HepG2 (cell line): ENCODE measurements around the gene SYNJ2. TPM values are rescaled to one million over a fixed set of nuclear protein-coding genes. Genes with fewer than 3 reads are reported as not detected.

Experiments
- ATF7-NPFF ChIP-seq: sonication (generic); formaldehyde crosslinking; IDR thresholded peaks from 2 replicates; pipeline ENCODE4 v1.8.1; 2023; ENCODE audit warnings: mild to moderate bottlenecking, low read depth, missing genetic modification reagents, moderate library complexity
- CENPX ChIP-seq: sonication (generic); formaldehyde crosslinking; IDR thresholded peaks from 2 replicates; pipeline ENCODE4 v1.9.0; 2021; ENCODE audit warnings: mild to moderate bottlenecking, missing genetic modification reagents, moderate library complexity
- DNMT1 ChIP-seq: sonication (generic); formaldehyde crosslinking; IDR thresholded peaks from 2 replicates; pipeline ENCODE4 v1.5.1; 2020; ENCODE audit warnings: mild to moderate bottlenecking, missing genetic modification reagents
- HDAC2 ChIP-seq: sonication (generic); formaldehyde crosslinking; IDR thresholded peaks from 2 replicates; pipeline ENCODE4 v1.4.0; 2020; ENCODE audit warnings: missing genetic modification reagents
- HNF4A ChIP-seq: sonication (generic); formaldehyde crosslinking; IDR thresholded peaks from 2 replicates; pipeline ENCODE4 v1.4.0; 2020; ENCODE audit warnings: missing genetic modification reagents
- IKZF1 ChIP-seq: fragments of 450-650 bp; IDR thresholded peaks from 2 replicates; pipeline ENCODE4 v1.7.1; 2016
- KDM5B ChIP-seq: sonication (generic); formaldehyde crosslinking; IDR thresholded peaks from 2 replicates; pipeline ENCODE4 v1.4.0; 2020; ENCODE audit warnings: missing genetic modification reagents, mild to moderate bottlenecking, borderline replicate concordance
- MAX ChIP-seq: IDR thresholded peaks from 2 replicates; pipeline ENCODE4 v1.6.1; 2012; ENCODE audit warnings: inconsistent platforms
- NONO ChIP-seq, 2 experiments: fragments of 450-650 bp in 1 of 2; sonication (generic) in 1 of 2; formaldehyde crosslinking in 1 of 2; IDR thresholded peaks in 1 of 2; conservative IDR thresholded peaks in 1 of 2; 2 replicates each; pipeline versions ENCODE4 v1.6.1 to v1.8.0; 2017 to 2022; ENCODE audit warnings: mild to moderate bottlenecking in 1 of 2, missing genetic modification reagents in 1 of 2, moderate library complexity in 1 of 2
- XRCC5 ChIP-seq: fragments of 200-400 bp; formaldehyde crosslinking; optimal IDR thresholded peaks from 2 replicates; pipeline ENCODE3; 2017; ENCODE audit warnings: mild to moderate bottlenecking, low read length
- ZBTB4 ChIP-seq: sonication (generic); formaldehyde crosslinking; IDR thresholded peaks from 2 replicates; pipeline ENCODE4 v1.4.0; 2020; ENCODE audit warnings: missing genetic modification reagents, mild to moderate bottlenecking, borderline replicate concordance
- ZFP90 ChIP-seq: sonication (generic); formaldehyde crosslinking; IDR thresholded peaks from 2 replicates; pipeline ENCODE4 v1.8.0; 2022; ENCODE audit warnings: missing genetic modification reagents, mild to moderate bottlenecking, inconsistent platforms, borderline replicate concordance
- ZFX ChIP-seq: sonication (generic); formaldehyde crosslinking; IDR thresholded peaks from 2 replicates; pipeline ENCODE4 v1.4.0; 2020; ENCODE audit warnings: mild to moderate bottlenecking, low read depth, missing genetic modification reagents, moderate library complexity
- ZNF280B ChIP-seq: sonication (generic); formaldehyde crosslinking; IDR thresholded peaks from 2 replicates; pipeline ENCODE4 v1.5.0; 2020; ENCODE audit warnings: missing genetic modification reagents, mild to moderate bottlenecking, borderline replicate concordance
- ZNF609 ChIP-seq: sonication (generic); formaldehyde crosslinking; IDR thresholded peaks from 2 replicates; pipeline ENCODE4 v1.4.0; 2020; ENCODE audit warnings: mild to moderate bottlenecking, missing genetic modification reagents, borderline replicate concordance
- ZNF709 ChIP-seq: sonication (generic); formaldehyde crosslinking; IDR thresholded peaks from 2 replicates; pipeline ENCODE4 v1.5.0; 2020; ENCODE audit warnings: mild to moderate bottlenecking, missing genetic modification reagents
- ZNF749 ChIP-seq: sonication (generic); formaldehyde crosslinking; IDR thresholded peaks from 2 replicates; pipeline ENCODE4 v1.8.0; 2022; ENCODE audit warnings: mild to moderate bottlenecking, missing genetic modification reagents, moderate library complexity, borderline replicate concordance
- ZNF839 ChIP-seq: sonication (generic); formaldehyde crosslinking; IDR thresholded peaks from 2 replicates; pipeline ENCODE4 v1.4.0; 2020; ENCODE audit warnings: missing genetic modification reagents, mild to moderate bottlenecking, borderline replicate concordance
- polyA plus RNA-seq, 8 experiments: library from polyadenylated mRNA; depleted of rRNA in 3 of 8; stranded (reverse) in 7 of 8; unstranded in 1 of 8; fragments of >200 nt; fragmentation: Illumina TruSeq in 4 of 8; extraction: Trizol in 4 of 8; gene quantifications; 2 replicates each; pipeline versions ENCODE4 v1.2.1 to v1.2.3, GENCODE V29; 2011 to 2016; ENCODE audit warnings: low read depth in 4 of 8, missing spikeins in 1 of 8, mixed read lengths in 1 of 8; ENCODE audit not compliant: insufficient read depth in 1 of 8
- total RNA-seq, 5 experiments: library from RNA; depleted of rRNA; stranded (reverse); fragments of >200 nt; fragmentation: Illumina TruSeq; extraction: Trizol; gene quantifications; 2 replicates each; pipeline ENCODE4 v1.2.3, GENCODE V29; 2016; ENCODE audit warnings: low read depth in 1 of 5

The SYNJ2 gene
- total and polyA plus RNA-seq, 2 of the 13 experiments (the other 11 are each of a cell fraction or from before 2014, with no cell fraction given): 39.1 to 57.6 TPM

- TF ChIP-seq ZNF609 (0 out of 2 replicates have a peak, but pooled peaks have one; percentile 31), ZNF839 (CRISPR knock-in tag) (peak; percentile 45; the same call in 1 of the 2 replicates), NONO (IDR thresholded peaks at IDR 0.05) (no peak), NONO (CRISPR knock-in tag; conservative IDR thresholded peaks at IDR 0.05) (peak; percentile 76; the same call in 1 of the 2 replicates), ZBTB4 (CRISPR knock-in tag) (peak; percentile 92; the same call in 1 of the 2 replicates), HDAC2 (no peak), MAX (peak; percentile 44; the same call in 1 of the 2 replicates), ZFX (CRISPR knock-in tag) (0 out of 2 replicates have a peak, but pooled peaks have one; percentile 38), CENPX (CRISPR knock-in tag) (no peak), DNMT1 (peak; percentile 50; the same call in 1 of the 2 replicates), KDM5B (CRISPR knock-in tag) (0 out of 2 replicates have a peak, but pooled peaks have one; percentile 27), IKZF1 (no peak), ATF7-NPFF (CRISPR knock-in tag) (no peak), HNF4A (CRISPR knock-in tag) (0 out of 2 replicates have a peak, but pooled peaks have one; percentile 1), ZNF280B (CRISPR knock-in tag) (peak; percentile 51; the same call in 1 of the 2 replicates), XRCC5 (peak; percentile 38), ZNF749 (CRISPR knock-in tag) (0 out of 2 replicates have a peak, but pooled peaks have one; percentile 16), ZFP90 (CRISPR knock-in tag) (no peak), ZNF709 (CRISPR knock-in tag) (no peak)
Observed at GRCh38 chr6:158033077-158033750, 51.6 kb downstream of the SYNJ2 start (continued).
